Right lobe of liver (tissue), 6 donors: ENCODE results near the gene RPF1. TPM values are rescaled to one million over a fixed set of nuclear protein-coding genes. Genes with fewer than 3 reads are reported as not detected.

Source experiments
- ATAC-seq, 4 donors: fragments of 200-7000 bp; cut with Tn5 transposase; one replicate each; pipeline ENCODE4 v1.9.1; 2020; ENCODE audit warnings: mild to moderate bottlenecking in 4 of 4, moderate library complexity in 4 of 4
- DNase-seq, 3 donors: peaks; one replicate each; pipeline ENCODE4 v3.0.0-alpha.2; 2020
- H3K27ac ChIP-seq, 3 donors: fragments of 200-600 bp; one replicate each; pipeline ENCODE4 v1.8.0; 2022
- H3K27me3 ChIP-seq, 2 donors: fragments of 200-600 bp; one replicate each; pipeline ENCODE4 v1.8.0; 2022
- H3K36me3 ChIP-seq, 4 donors: fragments of 200-600 bp; sonication (generic) in 1 of 4; one replicate each; pipeline versions ENCODE4 v1.5.1 to v1.8.0; 2017 to 2022; ENCODE audit warnings: control low read depth in 1 of 4
- H3K4me1 ChIP-seq, 4 donors: fragments of 200-600 bp; sonication (generic) in 1 of 4; one replicate each; pipeline versions ENCODE4 v1.5.1 to v1.8.0; 2017 to 2022; ENCODE audit warnings: control low read depth in 1 of 4
- H3K4me3 ChIP-seq, 3 donors: fragments of 200-600 bp; one replicate each; pipeline ENCODE4 v1.8.0; 2022
- H3K9me3 ChIP-seq, 4 donors: fragments of 200-600 bp; sonication (generic) in 1 of 4; one replicate each; pipeline versions ENCODE4 v1.5.1 to v1.8.0; 2017 to 2022; ENCODE audit warnings: control low read depth in 1 of 4
- POLR2A ChIP-seq: fragments of 450-650 bp; IDR thresholded peaks from one replicate; pipeline ENCODE4 v1.6.1; 2017; ENCODE audit warnings: antibody characterized with exemption, mild to moderate bottlenecking
- WGBS: methylation state at CpG from one replicate; pipeline ENCODE4 v1.1.6; 2018; ENCODE audit warnings: low coverage, low lambda C conversion rate; ENCODE audit not compliant: insufficient coverage; ENCODE audit errors: missing lambda C conversion rate; 5-methylcytosine and 5-hydroxymethylcytosine counted together
- intact Hi-C, 2 donors: fragments of 100-400 bp; cut with DNase I; formaldehyde crosslinking; loops; one replicate each; pipeline versions ENCODE4 v1.11.2 to v1.14.1; 2022
- total RNA-seq, 6 experiments: library from RNA; depleted of rRNA in 2 of 6; stranded (reverse); fragments of >200 nt in 2 of 6; fragmentation: NEBNext Ultra II Directional in 3 of 6; extraction: Animal tissue kit (Norgen Biotek cat#: 25700) in 3 of 6; gene quantifications; one replicate each; pipeline versions ENCODE4 v1.1.0 to v1.2.4, GENCODE V29; 2016 to 2023
- TF ChIP-seq, protein P1 (sequence below), 4 donors: fragments of 200-600 bp in 3 of 4; fragments of 450-650 bp in 1 of 4; IDR thresholded peaks; one replicate each; pipeline versions ENCODE4 v1.5.1 to v1.8.0; 2016 to 2022; ENCODE audit warnings: antibody characterized with exemption in 4 of 4, mild to moderate bottlenecking in 2 of 4
- donor health status: DM: no; HTN: yes; CAD: no.
- donor health status: DM: no; HTN: no; CAD: no.
- donor health status: DM: no; HTN: no; CAD: no.
- donor health status: DM: no; HTN: yes; CAD: no.
- donor health status: DM: no; HTN: yes; CAD: no.

The RPF1 gene
- total RNA-seq, 6 experiments from 2014 or later: 8.6 to 29.7 (median 14.0) TPM

DNA sequence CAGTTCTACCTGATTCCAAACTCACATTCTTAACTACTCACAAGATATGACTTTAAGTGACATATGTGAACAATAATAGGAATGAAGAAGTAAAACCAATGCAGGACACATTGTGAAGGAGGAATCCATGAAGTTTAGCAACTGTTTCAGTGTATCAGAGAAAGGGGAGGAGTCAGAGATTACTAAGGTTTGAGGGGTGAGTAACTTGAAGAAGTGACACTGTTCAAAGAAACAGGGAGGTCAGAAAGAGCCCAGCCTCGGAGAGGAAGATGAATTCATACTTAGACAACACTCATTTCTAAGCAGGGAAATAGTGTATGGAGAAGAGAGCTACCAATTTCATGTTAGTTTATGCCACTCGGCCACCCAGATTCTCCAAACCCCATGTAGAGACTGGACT is 28.2 kb upstream of the RPF1 start:
- DNase-seq: no peak
- TF ChIP-seq, protein P1, sequence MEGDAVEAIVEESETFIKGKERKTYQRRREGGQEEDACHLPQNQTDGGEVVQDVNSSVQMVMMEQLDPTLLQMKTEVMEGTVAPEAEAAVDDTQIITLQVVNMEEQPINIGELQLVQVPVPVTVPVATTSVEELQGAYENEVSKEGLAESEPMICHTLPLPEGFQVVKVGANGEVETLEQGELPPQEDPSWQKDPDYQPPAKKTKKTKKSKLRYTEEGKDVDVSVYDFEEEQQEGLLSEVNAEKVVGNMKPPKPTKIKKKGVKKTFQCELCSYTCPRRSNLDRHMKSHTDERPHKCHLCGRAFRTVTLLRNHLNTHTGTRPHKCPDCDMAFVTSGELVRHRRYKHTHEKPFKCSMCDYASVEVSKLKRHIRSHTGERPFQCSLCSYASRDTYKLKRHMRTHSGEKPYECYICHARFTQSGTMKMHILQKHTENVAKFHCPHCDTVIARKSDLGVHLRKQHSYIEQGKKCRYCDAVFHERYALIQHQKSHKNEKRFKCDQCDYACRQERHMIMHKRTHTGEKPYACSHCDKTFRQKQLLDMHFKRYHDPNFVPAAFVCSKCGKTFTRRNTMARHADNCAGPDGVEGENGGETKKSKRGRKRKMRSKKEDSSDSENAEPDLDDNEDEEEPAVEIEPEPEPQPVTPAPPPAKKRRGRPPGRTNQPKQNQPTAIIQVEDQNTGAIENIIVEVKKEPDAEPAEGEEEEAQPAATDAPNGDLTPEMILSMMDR (IDR thresholded peaks at IDR 0.05): no peak
- no peak for TF ChIP-seq POLR2A
- H3K27ac ChIP-seq: no peak overlapping the region
- H3K4me3 ChIP-seq: no peak overlapping the region
- 65% methylated on average over 2 of the region's 2 CpGs for WGBS
- no peak for ATAC-seq
- H3K9me3 ChIP-seq: no peaks in the 10 kb centered on the region
- intact Hi-C loops: no loop called here
- no peaks in the 10 kb centered on the region for H3K27me3 ChIP-seq
- H3K36me3 ChIP-seq: no peaks in the 10 kb centered on the region
- H3K4me1 ChIP-seq: no peaks in the 10 kb centered on the region

DNA sequence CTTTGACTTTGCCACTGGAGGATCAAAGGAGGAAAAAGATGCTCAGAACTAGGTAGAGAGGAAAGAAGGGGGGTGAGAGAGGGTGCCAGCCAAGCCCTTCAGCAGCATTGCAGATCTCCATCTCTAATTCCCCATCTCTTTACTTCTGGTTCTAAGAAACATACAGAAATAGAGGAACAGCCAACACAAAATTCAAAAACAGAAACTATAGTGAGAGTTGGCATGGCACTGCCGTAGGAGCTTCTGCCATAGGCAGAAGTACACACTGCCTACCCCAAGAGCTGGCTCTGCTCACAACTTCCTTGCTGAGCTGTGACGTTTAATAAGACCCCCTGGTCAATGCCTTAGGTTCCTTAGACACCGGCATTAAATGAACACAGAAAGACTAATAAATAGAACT is 26.6 kb upstream of the RPF1 start:
- WGBS: 56% methylated on average over 3 of the region's 3 CpGs
- no peak for DNase-seq
- Histone ChIP-seq H3K4me1 (no peaks in the 10 kb centered on the region), H3K27ac (no peak overlapping the region), H3K4me3 (no peak overlapping the region), H3K27me3 (no peaks in the 10 kb centered on the region), H3K9me3 (no peaks in the 10 kb centered on the region), H3K36me3 (no peaks in the 10 kb centered on the region)
- intact Hi-C loops: no loop called here
- no peak for ATAC-seq
- TF ChIP-seq POLR2A: no peak
- TF ChIP-seq, protein P1 (IDR thresholded peaks at IDR 0.05): no peak

- Histone ChIP-seq H3K4me3 (no peak overlapping the region), H3K36me3 (no peaks in the 10 kb centered on the region), H3K9me3 (no peaks in the 10 kb centered on the region)
Measured at GRCh38 chr1:84462118-84462517, 16.9 kb upstream of the RPF1 start.

GRCh38 chr1:84467298-84467697 is 11.8 kb upstream of the RPF1 start:
- TF ChIP-seq POLR2A: no peak
- TF ChIP-seq, protein P1 (IDR thresholded peaks at IDR 0.05): no peak
- H3K4me1 ChIP-seq: no peaks in the 10 kb centered on the region
- ATAC-seq (no peak), DNase-seq (no peak)
- H3K27me3 ChIP-seq: peaks cover 0 to 3% of the 10 kb centered on the region in 2 donors
- H3K36me3 ChIP-seq: no peaks in the 10 kb centered on the region
- H3K9me3 ChIP-seq: no peaks in the 10 kb centered on the region
- no peak overlapping the region for H3K4me3 ChIP-seq
- H3K27ac ChIP-seq: no peak overlapping the region
- intact Hi-C loops: no loop called here

More at GRCh38 chr1:84462118-84462517, 16.9 kb upstream of the RPF1 start:
- DNase-seq (no peak), ATAC-seq (no peak)
- WGBS: 75% methylated on average over 1 of the region's 1 CpG
- no peak overlapping the region for H3K27ac ChIP-seq
- H3K4me1 ChIP-seq: no peaks in the 10 kb centered on the region
- intact Hi-C loops: no loop called here
- TF ChIP-seq, protein P1 (IDR thresholded peaks at IDR 0.05): no peak
- no peak for TF ChIP-seq POLR2A
- H3K27me3 ChIP-seq: no peaks in the 10 kb centered on the region

DNA sequence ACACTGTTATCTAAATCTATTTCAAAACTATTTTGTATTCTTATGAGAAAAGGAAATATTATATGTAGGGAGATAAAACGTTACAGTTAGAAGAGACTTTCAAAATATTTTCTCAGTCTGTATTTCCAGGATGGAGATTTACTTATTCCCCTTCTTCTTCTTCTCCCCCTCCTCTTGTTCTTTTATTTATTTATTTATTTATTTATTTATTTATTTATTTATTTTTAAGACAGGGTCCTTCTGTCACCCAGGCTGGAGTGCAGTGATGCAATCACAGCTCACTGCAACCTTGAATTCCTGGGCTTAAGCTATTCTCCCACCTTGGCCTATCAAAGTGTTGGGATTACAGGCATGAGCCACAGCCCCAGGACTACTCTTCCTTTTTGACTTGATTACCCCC is 2.8 kb upstream of the RPF1 start:
- 41% methylated on average over 1 of the region's 1 CpG for WGBS
- H3K9me3 ChIP-seq: no peaks in the 10 kb centered on the region

More for the DNA sequence above, 2.8 kb upstream of the RPF1 start:
- Histone ChIP-seq H3K4me1 (peaks cover 0 to 10% (median 3%) of the 10 kb centered on the region in 4 donors), H3K4me3 (no peak overlapping the region), H3K27me3 (peaks cover 3 to 8% of the 10 kb centered on the region in 2 donors), H3K36me3 (no peaks in the 10 kb centered on the region), H3K27ac (no peak overlapping the region)
- no peak for ATAC-seq
- DNase-seq: no peak
- TF ChIP-seq POLR2A: no peak
- TF ChIP-seq, protein P1 (IDR thresholded peaks at IDR 0.05): no peak
- intact Hi-C loops: no loop called here
